Subcutaneous adipose tissue (tissue), 4 donors: ENCODE data around the gene GID4. TPM values are rescaled to one million over a fixed set of nuclear protein-coding genes. Genes with fewer than 3 reads are reported as not detected.

Experiments used
- CTCF ChIP-seq: fragments of 450-650 bp; IDR thresholded peaks from one replicate; pipeline ENCODE4 v1.5.1; 2016; ENCODE audit warnings: low read depth, mild to moderate bottlenecking, control low read depth, antibody characterized with exemption, moderate library complexity
- total RNA-seq, 4 donors: library from RNA; depleted of rRNA; stranded (reverse); fragments of >200 nt; gene quantifications; one replicate each; pipeline ENCODE4 v1.1.0, GENCODE V29; 2016

GID4 gene
- total RNA-seq, 4 donors from 2014 or later = 17.0 to 29.8 (median 19.2) TPM

DNA sequence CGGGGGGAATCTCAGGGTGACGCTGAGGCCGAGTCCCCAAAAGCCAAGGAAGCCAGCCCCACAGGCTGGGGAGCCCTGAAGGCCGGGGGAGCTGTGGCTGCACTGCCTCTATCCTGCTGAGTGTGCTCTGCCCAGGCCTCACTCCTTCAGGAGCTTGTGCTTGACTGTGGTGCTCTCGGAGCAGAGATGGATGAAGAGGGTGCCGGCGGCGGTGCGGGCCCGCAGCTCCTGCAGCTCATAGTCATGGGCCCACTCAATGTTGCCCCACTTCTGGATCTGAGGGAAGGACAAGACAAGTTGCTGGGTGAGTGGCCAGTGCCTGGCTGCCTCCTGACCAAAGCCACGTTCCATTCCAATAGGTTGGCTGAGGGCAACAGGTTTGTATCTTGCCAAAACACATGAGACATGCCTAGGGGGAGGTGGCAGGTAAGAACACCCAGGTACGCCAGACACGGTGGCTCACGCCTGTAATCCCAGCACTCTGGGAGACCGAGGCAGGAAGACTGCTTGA is 20.7 kb upstream of the GID4 start:
- TF ChIP-seq CTCF = no peak

DNA sequence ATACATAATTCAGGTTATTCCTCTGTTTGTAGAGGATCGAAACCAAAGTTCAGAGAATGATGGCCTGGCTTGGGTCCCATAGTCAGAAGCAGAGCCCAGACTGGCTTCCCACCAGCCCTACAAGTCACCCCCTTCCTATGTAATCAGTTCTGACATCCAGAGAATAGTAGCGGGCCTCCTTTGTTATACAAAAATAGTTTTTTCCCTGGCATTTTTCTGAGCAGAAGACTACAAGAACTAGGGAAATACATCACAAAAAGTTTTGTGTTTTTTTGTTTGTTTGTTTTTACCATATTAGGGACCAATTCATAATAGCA is 19.4 kb upstream of the GID4 start:
- no peak for TF ChIP-seq CTCF

- no peak for TF ChIP-seq CTCF
Observed at GRCh38 chr17:18020971-18021370, 18.2 kb upstream of the GID4 start.

- TF ChIP-seq CTCF = no peak
Observed at GRCh38 chr17:18021372-18021771, 17.8 kb upstream of the GID4 start.

DNA sequence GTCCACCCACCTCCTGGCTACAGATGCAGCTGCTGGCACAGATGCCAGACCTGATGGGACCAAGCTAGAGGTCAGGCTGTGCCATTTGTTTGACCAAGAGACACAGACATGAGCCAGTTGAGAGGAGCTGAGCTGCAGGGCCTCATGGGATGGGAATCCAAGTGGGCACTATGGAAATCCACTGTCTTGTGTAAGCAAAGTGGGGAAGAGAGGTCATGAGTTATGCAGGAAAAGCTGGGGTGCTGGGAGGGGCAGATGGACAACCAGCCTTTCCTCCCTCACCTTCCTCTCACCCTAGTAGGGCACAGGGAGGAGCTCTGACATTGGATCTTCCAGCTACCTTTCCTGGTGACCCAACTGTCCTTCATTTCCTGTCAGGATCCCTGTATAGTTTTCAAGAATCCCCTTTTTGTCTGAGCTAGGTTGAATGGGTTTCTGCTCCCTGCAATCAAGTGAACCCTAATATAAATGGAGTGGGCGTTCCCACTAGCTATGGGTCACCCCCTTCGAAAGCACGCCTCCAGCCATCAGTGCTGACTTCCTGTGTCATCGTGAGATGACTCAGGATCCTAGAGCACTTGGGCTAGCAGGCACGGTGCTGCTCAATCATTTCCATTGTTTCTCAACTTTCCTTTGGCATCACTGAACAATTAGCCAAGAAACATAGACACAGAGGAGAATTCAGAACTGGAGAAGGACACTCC is 13.8 kb upstream of the GID4 start:
- no peak for TF ChIP-seq CTCF

GRCh38 chr17:18025945-18026776 is 13.0 kb upstream of the GID4 start:
- TF ChIP-seq CTCF = no peak

DNA sequence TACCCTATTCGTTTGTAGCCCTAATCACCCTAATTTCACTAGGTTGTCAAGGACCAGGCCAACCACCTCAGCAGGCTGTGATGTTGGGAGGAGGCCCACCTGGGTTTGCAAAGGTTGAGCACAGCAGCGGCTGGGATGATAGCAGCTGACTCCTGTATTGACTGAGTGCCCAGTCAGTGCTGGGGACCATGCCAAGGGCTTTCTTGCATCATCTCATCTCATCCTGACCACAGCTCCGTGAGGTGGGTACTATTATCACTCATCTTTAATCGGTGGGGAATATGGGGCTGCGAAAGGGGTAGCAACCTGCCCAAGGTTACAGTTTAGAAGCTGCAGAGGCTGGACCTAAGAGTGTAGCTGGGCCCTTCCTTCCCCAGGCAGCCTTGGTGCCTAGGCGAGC is 11.9 kb upstream of the GID4 start:
- TF ChIP-seq CTCF = no peak
